Peyer's patch (tissue), 4 donors: Measurements from ENCODE around the gene KISS1R. TPM values are rescaled to one million over a fixed set of nuclear protein-coding genes. Genes with fewer than 3 reads are reported as not detected.

Experiments
- DNase-seq, 3 donors: peaks; one replicate each; pipeline ENCODE4 v3.0.0-alpha.2; 2017 to 2019
- H3K27ac ChIP-seq, 4 donors: fragments of 200-600 bp; sonication (generic); one replicate each; pipeline ENCODE4 v1.5.1; 2016 to 2019
- H3K27me3 ChIP-seq, 2 donors: fragments of 200-600 bp; sonication (generic); one replicate each; pipeline ENCODE4 v1.5.1; 2019
- H3K36me3 ChIP-seq, 3 donors: fragments of 200-600 bp; sonication (generic); one replicate each; pipeline ENCODE4 v1.5.1; 2016 to 2019
- H3K4me1 ChIP-seq, 4 donors: fragments of 200-600 bp; sonication (generic); one replicate each; pipeline ENCODE4 v1.5.1; 2016 to 2019
- H3K4me3 ChIP-seq, 4 donors: fragments of 200-600 bp; sonication (generic); 1 replicate in 3 of 4; 2 replicates in 1 of 4; pipeline ENCODE4 v1.5.1; 2016 to 2019; ENCODE audit warnings: mild to moderate bottlenecking in 1 of 4
- H3K9me3 ChIP-seq, 4 donors: fragments of 200-600 bp; sonication (generic); one replicate each; pipeline ENCODE4 v1.5.1; 2016 to 2019; ENCODE audit warnings: mild to moderate bottlenecking in 1 of 4
- POLR2A ChIP-seq, 2 donors: fragments of 450-650 bp; IDR thresholded peaks; one replicate each; pipeline ENCODE4 v1.5.1; 2017; ENCODE audit warnings: antibody characterized with exemption in 2 of 2, mild to moderate bottlenecking in 2 of 2, moderate library complexity in 2 of 2
- small RNA-seq, 2 donors: library from RNA; depleted of rRNA; stranded (forward); fragments of <200 nt; gene quantifications; one replicate each; pipeline ENCODE3, GENCODE V24; 2016
- total RNA-seq, 4 donors: library from RNA; depleted of rRNA; stranded (reverse); fragments of >200 nt; gene quantifications; one replicate each; pipeline ENCODE4 v1.1.0, GENCODE V29; 2016
- TF ChIP-seq, protein P1 (sequence below), 6 experiments: fragments of 450-650 bp in 4 of 6; fragments of 200-600 bp in 2 of 6; sonication (generic) in 1 of 6; IDR thresholded peaks; one replicate each; pipeline ENCODE4 v1.5.1; 2017 to 2019; ENCODE audit warnings: antibody characterized with exemption in 6 of 6, mild to moderate bottlenecking in 3 of 6, moderate library complexity in 1 of 6

KISS1R gene
- total RNA-seq, 4 donors from 2014 or later = not detected

DNA sequence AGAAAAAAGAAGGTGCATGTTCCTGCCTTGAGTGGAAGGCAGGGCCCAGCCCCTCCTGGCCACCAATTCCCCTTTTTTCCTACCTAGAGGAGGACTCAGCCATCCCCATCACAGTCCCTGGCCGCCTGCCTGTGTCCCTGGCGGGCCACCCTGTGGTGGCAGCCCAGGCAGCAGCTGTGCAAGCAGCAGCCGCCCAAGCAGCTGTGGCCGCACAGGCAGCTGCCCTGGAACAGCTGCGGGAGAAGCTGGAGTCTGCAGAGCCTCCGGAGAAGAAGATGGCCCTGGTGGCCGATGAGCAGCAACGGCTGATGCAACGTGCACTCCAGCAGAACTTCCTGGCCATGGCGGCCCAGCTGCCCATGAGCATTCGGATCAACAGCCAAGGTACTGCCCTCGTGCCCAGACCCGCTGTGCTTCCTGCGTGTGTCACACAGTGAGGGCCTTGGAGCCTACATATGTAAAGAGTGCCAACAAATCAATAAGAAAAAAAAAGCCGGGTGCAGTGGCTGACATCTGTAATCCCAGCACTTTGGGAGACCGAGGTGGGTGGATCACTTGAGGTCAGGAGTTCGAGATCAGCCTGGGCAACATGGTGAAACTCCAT is 49.5 kb downstream of the KISS1R start:
- Histone ChIP-seq H3K27me3 (no peaks in the 10 kb centered on the region), H3K9me3 (peaks cover 0 to 10% (median 2%) of the 10 kb centered on the region in 4 donors), H3K4me3 (no peak overlapping the region), H3K4me1 (no peaks in the 10 kb centered on the region), H3K27ac (no peak overlapping the region), H3K36me3 (peaks cover 0 to 56% (median 0%) of the 10 kb centered on the region in 3 donors)
- DNase-seq = no peak
- TF ChIP-seq POLR2A (IDR thresholded peaks at IDR 0.05) = no peak
- TF ChIP-seq, protein P1, sequence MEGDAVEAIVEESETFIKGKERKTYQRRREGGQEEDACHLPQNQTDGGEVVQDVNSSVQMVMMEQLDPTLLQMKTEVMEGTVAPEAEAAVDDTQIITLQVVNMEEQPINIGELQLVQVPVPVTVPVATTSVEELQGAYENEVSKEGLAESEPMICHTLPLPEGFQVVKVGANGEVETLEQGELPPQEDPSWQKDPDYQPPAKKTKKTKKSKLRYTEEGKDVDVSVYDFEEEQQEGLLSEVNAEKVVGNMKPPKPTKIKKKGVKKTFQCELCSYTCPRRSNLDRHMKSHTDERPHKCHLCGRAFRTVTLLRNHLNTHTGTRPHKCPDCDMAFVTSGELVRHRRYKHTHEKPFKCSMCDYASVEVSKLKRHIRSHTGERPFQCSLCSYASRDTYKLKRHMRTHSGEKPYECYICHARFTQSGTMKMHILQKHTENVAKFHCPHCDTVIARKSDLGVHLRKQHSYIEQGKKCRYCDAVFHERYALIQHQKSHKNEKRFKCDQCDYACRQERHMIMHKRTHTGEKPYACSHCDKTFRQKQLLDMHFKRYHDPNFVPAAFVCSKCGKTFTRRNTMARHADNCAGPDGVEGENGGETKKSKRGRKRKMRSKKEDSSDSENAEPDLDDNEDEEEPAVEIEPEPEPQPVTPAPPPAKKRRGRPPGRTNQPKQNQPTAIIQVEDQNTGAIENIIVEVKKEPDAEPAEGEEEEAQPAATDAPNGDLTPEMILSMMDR (IDR thresholded peaks at IDR 0.05) = no peak

Small RNA genes lying within 50 kb of the gene (small RNA-seq; reads per million reads assigned to genes)
- 0 reads per million in 2 donors for gene RNU6-9

Other genes starting within 250 kb of the KISS1R start
- 10 to 100 TPM; 13.8 to 94.9 (median 34.9) TPM for gene FSTL3, start 240.9 kb upstream of the KISS1R start, total RNA-seq
- not detected for gene PRSS57, start 221.9 kb upstream of the KISS1R start, total RNA-seq
- gene PALM, start 208.4 kb upstream of the KISS1R start, total RNA-seq = 10 to 100 TPM in 3 of 4 donors, 1 to 10 TPM in 1; 7.5 to 33.8 (median 21.6) TPM
- 100 to 1,000 TPM; 116 to 828 (median 637) TPM for gene MISP, start 166.2 kb upstream of the KISS1R start, total RNA-seq
- 100 to 1,000 TPM; 173 to 436 (median 229) TPM for gene PTBP1, start 119.9 kb upstream of the KISS1R start, total RNA-seq
- not detected for gene PLPPR3, start 95.4 kb upstream of the KISS1R start, total RNA-seq
- not detected for gene AZU1, start 89.5 kb upstream of the KISS1R start, total RNA-seq
- not detected for gene PRTN3, start 76.3 kb upstream of the KISS1R start, total RNA-seq
- not detected for gene ELANE, start 65.0 kb upstream of the KISS1R start, total RNA-seq
- 100 to 1,000 TPM; 140 to 403 (median 303) TPM for gene CFD, start 57.7 kb upstream of the KISS1R start, total RNA-seq
- 10 to 100 TPM; 60.2 to 83.6 (median 65.3) TPM for gene MED16, start 24.1 kb upstream of the KISS1R start, total RNA-seq
- not detected for gene RNU6-9, start 23.8 kb upstream of the KISS1R start, total RNA-seq
- 10 to 100 TPM; 20.8 to 43.5 (median 34.8) TPM for gene R3HDM4, start 4.1 kb upstream of the KISS1R start, total RNA-seq
- gene ARID3A, start 8.7 kb downstream of the KISS1R start, total RNA-seq = 10 to 100 TPM in 1 of 4 donors, 1 to 10 TPM in 3; 2.8 to 11.0 (median 4.9) TPM
- gene WDR18, start 67.0 kb downstream of the KISS1R start, total RNA-seq = 10 to 100 TPM; 26.4 to 58.8 (median 40.5) TPM
- gene GRIN3B, start 83.1 kb downstream of the KISS1R start, total RNA-seq = not detected
- 100 to 1,000 TPM; 287 to 409 (median 366) TPM for gene TMEM259, start 103.8 kb downstream of the KISS1R start, total RNA-seq
- gene RNU6-2, start 104.2 kb downstream of the KISS1R start, total RNA-seq = not detected
- gene CNN2, start 109.3 kb downstream of the KISS1R start, total RNA-seq = 10 to 100 TPM; 20.6 to 47.0 (median 22.6) TPM
- 100 to 1,000 TPM in 1 of 4 donors, 10 to 100 TPM in 3; 30.1 to 162 (median 72.1) TPM for gene ABCA7, start 122.8 kb downstream of the KISS1R start, total RNA-seq
- 100 to 1,000 TPM in 2 of 4 donors, 10 to 100 TPM in 2; 82.6 to 187 (median 118) TPM for gene ARHGAP45, start 149.8 kb downstream of the KISS1R start, total RNA-seq
- 100 to 1,000 TPM in 2 of 4 donors, 10 to 100 TPM in 2; 74.3 to 107 (median 96.9) TPM for gene POLR2E, start 178.0 kb downstream of the KISS1R start, total RNA-seq
- gene GPX4, start 186.7 kb downstream of the KISS1R start, total RNA-seq = 100 to 1,000 TPM; 258 to 493 (median 326) TPM